Breast epithelium (tissue), 4 donors: ENCODE results near the gene OR7A17. TPM values are rescaled to one million over a fixed set of nuclear protein-coding genes. Genes with fewer than 3 reads are reported as not detected.

Experiments used
- DNase-seq, 2 donors: peaks; one replicate each; pipeline ENCODE4 v3.0.0-alpha.2; 2019; ENCODE audit warnings: low spot score in 2 of 2
- H3K27ac ChIP-seq, 2 donors: fragments of 200-600 bp; sonication (generic) in 1 of 2; one replicate each; pipeline ENCODE4 v1.5.1; 2016 to 2019; ENCODE audit warnings: mild to moderate bottlenecking in 1 of 2
- H3K27me3 ChIP-seq, 2 donors: fragments of 200-600 bp; sonication (generic) in 1 of 2; one replicate each; pipeline versions ENCODE4 v1.5.1 to v1.6.0; 2017 to 2019; ENCODE audit warnings: control low read depth in 1 of 2, mild to moderate bottlenecking in 1 of 2
- H3K36me3 ChIP-seq: fragments of 200-600 bp; one replicate; pipeline ENCODE4 v1.5.1; 2019
- H3K4me1 ChIP-seq, 2 donors: fragments of 200-600 bp; sonication (generic); one replicate each; pipeline ENCODE4 v1.5.1; 2016 to 2019; ENCODE audit warnings: control low read depth in 1 of 2
- H3K4me3 ChIP-seq, 3 donors: fragments of 200-600 bp; sonication (generic); 1 replicate in 2 of 3; 2 replicates in 1 of 3; pipeline ENCODE4 v1.5.1; 2016 to 2019; ENCODE audit warnings: mild to moderate bottlenecking in 3 of 3, moderate library complexity in 2 of 3
- H3K9me3 ChIP-seq, 2 donors: fragments of 200-600 bp; sonication (generic) in 1 of 2; one replicate each; pipeline ENCODE4 v1.5.1; 2016 to 2019; ENCODE audit warnings: control low read depth in 1 of 2
- POLR2A ChIP-seq: fragments of 450-650 bp; IDR thresholded peaks from one replicate; pipeline ENCODE4 v1.6.1; 2016; ENCODE audit warnings: antibody characterized with exemption, mild to moderate bottlenecking, moderate library complexity
- POLR2AphosphoS5 ChIP-seq, 3 donors: sonication (generic); formaldehyde crosslinking; IDR thresholded peaks; one replicate each; pipeline ENCODE4 v1.6.1; 2017; ENCODE audit warnings: antibody characterized with exemption in 3 of 3
- intact Hi-C: fragments of 100-400 bp; cut with DNase I; formaldehyde crosslinking; loops from one replicate; pipeline ENCODE4 v1.15.1; 2023; ENCODE audit warnings: low total_unique reads
- total RNA-seq, 3 donors: library from RNA; depleted of rRNA; stranded (reverse); fragments of >200 nt; gene quantifications; one replicate each; pipeline ENCODE4 v1.1.0, GENCODE V29; 2016
- TF ChIP-seq, protein P1 (sequence below), 3 donors: fragments of 450-650 bp; IDR thresholded peaks; one replicate each; pipeline ENCODE4 v1.5.1; 2016 to 2017; ENCODE audit warnings: antibody characterized with exemption in 3 of 3, mild to moderate bottlenecking in 3 of 3, moderate library complexity in 3 of 3

OR7A17 gene
- not detected for total RNA-seq

GRCh38 chr19:14886032-14886431 is at the start of gene OR7A17:
TSS of gene OR7A17 (minus strand) at chr19:14886132. CDS start at chr19:14881355, 4,777 bp downstream.
- no peak for DNase-seq
- no peaks in the 10 kb centered on the region for H3K4me1 ChIP-seq
- no peak within 1 kb of the TSS for H3K27ac ChIP-seq
- peaks cover 0 to 7% of the 10 kb centered on the region in 2 donors for H3K27me3 ChIP-seq
- H3K9me3 ChIP-seq: no peaks in the 10 kb centered on the region
- no peaks in the 10 kb centered on the region for H3K36me3 ChIP-seq
- no peak within 1 kb of the TSS for H3K4me3 ChIP-seq
- intact Hi-C loops: no loop called here
- TF ChIP-seq POLR2AphosphoS5 (IDR thresholded peaks at IDR 0.05) (no peak), POLR2A (no peak)
- TF ChIP-seq, protein P1, sequence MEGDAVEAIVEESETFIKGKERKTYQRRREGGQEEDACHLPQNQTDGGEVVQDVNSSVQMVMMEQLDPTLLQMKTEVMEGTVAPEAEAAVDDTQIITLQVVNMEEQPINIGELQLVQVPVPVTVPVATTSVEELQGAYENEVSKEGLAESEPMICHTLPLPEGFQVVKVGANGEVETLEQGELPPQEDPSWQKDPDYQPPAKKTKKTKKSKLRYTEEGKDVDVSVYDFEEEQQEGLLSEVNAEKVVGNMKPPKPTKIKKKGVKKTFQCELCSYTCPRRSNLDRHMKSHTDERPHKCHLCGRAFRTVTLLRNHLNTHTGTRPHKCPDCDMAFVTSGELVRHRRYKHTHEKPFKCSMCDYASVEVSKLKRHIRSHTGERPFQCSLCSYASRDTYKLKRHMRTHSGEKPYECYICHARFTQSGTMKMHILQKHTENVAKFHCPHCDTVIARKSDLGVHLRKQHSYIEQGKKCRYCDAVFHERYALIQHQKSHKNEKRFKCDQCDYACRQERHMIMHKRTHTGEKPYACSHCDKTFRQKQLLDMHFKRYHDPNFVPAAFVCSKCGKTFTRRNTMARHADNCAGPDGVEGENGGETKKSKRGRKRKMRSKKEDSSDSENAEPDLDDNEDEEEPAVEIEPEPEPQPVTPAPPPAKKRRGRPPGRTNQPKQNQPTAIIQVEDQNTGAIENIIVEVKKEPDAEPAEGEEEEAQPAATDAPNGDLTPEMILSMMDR (IDR thresholded peaks at IDR 0.05): no peak

- intact Hi-C loops: no loop called here
- no peak for TF ChIP-seq POLR2A
- no peak for TF ChIP-seq POLR2AphosphoS5 (IDR thresholded peaks at IDR 0.05)
- TF ChIP-seq, protein P1 (IDR thresholded peaks at IDR 0.05): no peak
- no peak for DNase-seq
- Histone ChIP-seq H3K27me3 (no peaks in the 10 kb centered on the region), H3K36me3 (no peaks in the 10 kb centered on the region), H3K4me1 (no peaks in the 10 kb centered on the region), H3K27ac (no peak overlapping the region), H3K4me3 (no peak overlapping the region), H3K9me3 (no peaks in the 10 kb centered on the region)
Observed at GRCh38 chr19:14933506-14933905, 47.6 kb upstream of the OR7A17 start.

DNA sequence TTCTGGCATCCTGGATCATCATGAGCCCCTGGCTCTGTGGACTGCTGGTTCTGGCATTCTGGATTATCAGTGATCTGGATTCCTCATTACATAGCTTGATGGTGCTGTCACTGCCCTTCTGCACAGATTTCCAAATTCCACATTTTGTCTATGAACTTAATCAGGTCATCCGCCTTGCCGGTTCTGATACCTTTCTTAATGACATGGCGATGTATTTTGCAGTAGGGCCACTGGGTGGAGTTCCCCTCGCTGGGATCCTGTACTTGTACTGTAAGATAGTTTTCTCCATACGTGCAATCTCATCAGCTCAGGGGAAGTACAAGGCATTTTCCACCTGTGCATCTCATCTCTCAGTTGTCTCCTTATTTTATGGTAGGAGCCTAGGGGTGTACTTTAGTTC is 30.9 kb upstream of the OR7A17 start:
- TF ChIP-seq, protein P1 (IDR thresholded peaks at IDR 0.05): no peak
- TF ChIP-seq POLR2AphosphoS5 (IDR thresholded peaks at IDR 0.05): no peak
- TF ChIP-seq POLR2A: no peak
- intact Hi-C loops: no loop called here
- Histone ChIP-seq H3K9me3 (no peaks in the 10 kb centered on the region), H3K27ac (no peak overlapping the region), H3K4me1 (no peaks in the 10 kb centered on the region), H3K27me3 (no peaks in the 10 kb centered on the region), H3K36me3 (no peaks in the 10 kb centered on the region), H3K4me3 (no peak overlapping the region)
- no peak for DNase-seq

- Histone ChIP-seq H3K9me3 (no peaks in the 10 kb centered on the region), H3K36me3 (no peaks in the 10 kb centered on the region), H3K27ac (no peak overlapping the region), H3K27me3 (no peaks in the 10 kb centered on the region), H3K4me1 (no peaks in the 10 kb centered on the region), H3K4me3 (no peak overlapping the region)
- no peak for DNase-seq
- TF ChIP-seq POLR2A (no peak), POLR2AphosphoS5 (IDR thresholded peaks at IDR 0.05) (no peak)
- TF ChIP-seq, protein P1 (IDR thresholded peaks at IDR 0.05): no peak
- intact Hi-C loops: no loop called here
Observed at GRCh38 chr19:14915116-14915515, 29.2 kb upstream of the OR7A17 start.

DNA sequence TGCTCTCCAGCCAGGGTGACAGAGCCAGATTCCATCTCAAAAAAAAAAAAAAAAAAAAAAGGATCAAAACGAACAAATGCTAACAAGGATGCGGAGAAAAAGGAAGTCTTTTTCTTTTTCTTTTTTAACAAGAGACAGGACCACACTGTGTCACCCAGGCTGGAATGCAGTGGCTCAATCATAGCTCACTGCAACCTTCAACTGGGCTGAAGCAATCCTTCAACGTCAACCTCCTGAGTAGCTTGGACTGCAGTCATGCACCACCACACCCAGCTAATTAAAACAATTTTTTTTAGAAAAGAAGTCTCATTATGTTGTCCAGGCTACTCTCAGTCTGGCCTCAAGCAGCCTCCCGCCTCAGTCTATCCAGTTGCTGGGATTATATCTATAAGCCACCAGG is 20.8 kb upstream of the OR7A17 start:
- no peaks in the 10 kb centered on the region for H3K36me3 ChIP-seq
- TF ChIP-seq, protein P1 (IDR thresholded peaks at IDR 0.05): no peak
- TF ChIP-seq POLR2A (no peak), POLR2AphosphoS5 (IDR thresholded peaks at IDR 0.05) (no peak)
- no peak for DNase-seq
- intact Hi-C loops: no loop called here
- no peak overlapping the region for H3K4me3 ChIP-seq
- no peaks in the 10 kb centered on the region for H3K4me1 ChIP-seq
- H3K27ac ChIP-seq: no peak overlapping the region
- no peaks in the 10 kb centered on the region for H3K9me3 ChIP-seq
- H3K27me3 ChIP-seq: no peaks in the 10 kb centered on the region
